ENCODE data around the gene MRPS22. TPM values are rescaled to one million over a fixed set of nuclear protein-coding genes. Genes with fewer than 3 reads are reported as not detected.

Gene MRPS22
- total and polyA plus RNA-seq, 9 of the 15 experiments (the other 6 are each of a cell fraction or from before 2014, with no cell fraction given): 148 to 397 (median 229) TPM

DNA sequence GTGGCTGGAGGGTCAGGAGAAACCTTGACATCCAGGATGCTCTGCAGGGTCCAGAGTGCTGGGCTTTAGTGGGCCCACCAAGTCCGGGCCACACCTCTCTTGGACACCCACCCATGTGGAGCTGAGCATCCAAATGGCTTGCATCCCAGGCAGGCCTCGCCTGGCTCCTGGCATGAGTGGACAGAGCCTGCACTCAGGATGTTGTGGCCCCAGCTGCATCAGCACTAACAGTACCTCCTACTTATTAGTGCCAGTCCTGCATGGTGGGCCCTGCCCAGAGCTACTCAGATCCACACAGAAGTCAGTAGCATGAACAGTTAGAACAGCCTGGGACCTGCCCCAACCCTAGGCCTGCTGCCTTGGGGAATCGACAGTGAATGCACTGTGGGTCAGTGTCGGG, 42.2 kb upstream of the MRPS22 start:
- intact Hi-C loops (cut with micrococcal nuclease) (no loop called here), in situ Hi-C loops (cut with MboI) (no loop called here)
- no peak for DNase-seq (ENCODE audit: extremely low read depth in 1 of 4, low spot score in 3 of 4)
- POLR2A ChIA-PET: interaction anchor here (1.1 to 3.7 kb wide), 3 partner anchors 9 to 23 kb away, joined by 3 to 19 read pairs (median 7); no protein-coding TSS in a partner anchor
- Histone ChIP-seq H3K9ac (ENCODE audit: insufficient read depth in 1 of 2, low read depth in 2 of 2, low read length in 2 of 2) (peak overlapping the region in 1 of 2 experiments; percentile 61; a peak in 1 of 4 replicates), H3K4me1 (replicated peaks in 1 of 2; ENCODE audit: control insufficient read depth in 2 of 2, insufficient read depth in 2 of 2, low read length in 2 of 2) (peaks cover 37 to 68% of the 10 kb centered on the region in 2 experiments), H3K9me3 (replicated peaks; ENCODE audit: control insufficient read depth, insufficient read depth, low read depth, low read length) (peaks cover 17% of the 10 kb centered on the region), H3K27ac (ENCODE audit: extremely low read depth, low read depth, low read length) (no peak overlapping the region; the same call in 2 of the 3 replicates), H2AFZ (ENCODE audit: low read depth, low read length) (peak overlapping the region; percentile 83), H3K79me2 (ENCODE audit: control insufficient read depth, insufficient read depth, low read length) (no peaks in the 10 kb centered on the region), H3K9me1 (ENCODE audit: control insufficient read depth, insufficient read depth, low read length) (no peaks in the 10 kb centered on the region), H4K20me1 (replicated peaks; ENCODE audit: control insufficient read depth, insufficient read depth, low read length) (no peaks in the 10 kb centered on the region), H3K4me2 (ENCODE audit: insufficient read depth, low read length) (no peak overlapping the region; the same call in 1 of the 2 replicates), H3K4me3 (no peak overlapping the region), H3K27me3 (ENCODE audit: control insufficient read depth in 2 of 2, insufficient read depth in 2 of 2, low read length in 2 of 2) (no peaks in the 10 kb centered on the region; a peak in 1 of 5 replicates), H3K36me3 (ENCODE audit: control insufficient read depth, insufficient read depth, low read length) (no peaks in the 10 kb centered on the region)
- WGBS (ENCODE audit: insufficient coverage, low coverage, missing lambda C conversion rate): 85% methylated on average over 4 of the region's 4 CpGs
- no TSS peak for BruUV-seq (replicated peaks)
- TF ChIP-seq PTTG1 (tag; IDR thresholded peaks at IDR 0.05; ENCODE audit: low read depth) (no peak), HNRNPLL (IDR thresholded peaks at IDR 0.05; ENCODE audit: low read depth, low read length, poor library complexity, severe bottlenecking) (no peak), NONO (IDR thresholded peaks at IDR 0.05; ENCODE audit: low read depth in 2 of 2, low read length in 1 of 2) (no peak), GABPB2 (CRISPR knock-in tag; conservative IDR thresholded peaks at IDR 0.05) (no peak), TBL1XR1 (IDR thresholded peaks at IDR 0.05; ENCODE audit: low read length in 2 of 2) (no peak), TARDBP (IDR thresholded peaks at IDR 0.05) (no peak), ATF1 (CRISPR knock-in tag; IDR thresholded peaks at IDR 0.05) (no peak), ATF1 (tag; IDR thresholded peaks at IDR 0.05) (no peak), LCOR (CRISPR knock-in tag; IDR thresholded peaks at IDR 0.05) (no peak), ZNF3 (CRISPR knock-in tag; IDR thresholded peaks at IDR 0.05) (no peak), TEAD1 (CRISPR knock-in tag; IDR thresholded peaks at IDR 0.05) (no peak), ETS2 (tag; IDR thresholded peaks at IDR 0.05; ENCODE audit: borderline replicate concordance, poor library complexity, severe bottlenecking) (no peak), NCOA4 (IDR thresholded peaks at IDR 0.05; ENCODE audit: partially characterized antibody) (no peak), ZNF780A (CRISPR knock-in tag; IDR thresholded peaks at IDR 0.05) (no peak)
- TF ChIP-seq, protein P1, sequence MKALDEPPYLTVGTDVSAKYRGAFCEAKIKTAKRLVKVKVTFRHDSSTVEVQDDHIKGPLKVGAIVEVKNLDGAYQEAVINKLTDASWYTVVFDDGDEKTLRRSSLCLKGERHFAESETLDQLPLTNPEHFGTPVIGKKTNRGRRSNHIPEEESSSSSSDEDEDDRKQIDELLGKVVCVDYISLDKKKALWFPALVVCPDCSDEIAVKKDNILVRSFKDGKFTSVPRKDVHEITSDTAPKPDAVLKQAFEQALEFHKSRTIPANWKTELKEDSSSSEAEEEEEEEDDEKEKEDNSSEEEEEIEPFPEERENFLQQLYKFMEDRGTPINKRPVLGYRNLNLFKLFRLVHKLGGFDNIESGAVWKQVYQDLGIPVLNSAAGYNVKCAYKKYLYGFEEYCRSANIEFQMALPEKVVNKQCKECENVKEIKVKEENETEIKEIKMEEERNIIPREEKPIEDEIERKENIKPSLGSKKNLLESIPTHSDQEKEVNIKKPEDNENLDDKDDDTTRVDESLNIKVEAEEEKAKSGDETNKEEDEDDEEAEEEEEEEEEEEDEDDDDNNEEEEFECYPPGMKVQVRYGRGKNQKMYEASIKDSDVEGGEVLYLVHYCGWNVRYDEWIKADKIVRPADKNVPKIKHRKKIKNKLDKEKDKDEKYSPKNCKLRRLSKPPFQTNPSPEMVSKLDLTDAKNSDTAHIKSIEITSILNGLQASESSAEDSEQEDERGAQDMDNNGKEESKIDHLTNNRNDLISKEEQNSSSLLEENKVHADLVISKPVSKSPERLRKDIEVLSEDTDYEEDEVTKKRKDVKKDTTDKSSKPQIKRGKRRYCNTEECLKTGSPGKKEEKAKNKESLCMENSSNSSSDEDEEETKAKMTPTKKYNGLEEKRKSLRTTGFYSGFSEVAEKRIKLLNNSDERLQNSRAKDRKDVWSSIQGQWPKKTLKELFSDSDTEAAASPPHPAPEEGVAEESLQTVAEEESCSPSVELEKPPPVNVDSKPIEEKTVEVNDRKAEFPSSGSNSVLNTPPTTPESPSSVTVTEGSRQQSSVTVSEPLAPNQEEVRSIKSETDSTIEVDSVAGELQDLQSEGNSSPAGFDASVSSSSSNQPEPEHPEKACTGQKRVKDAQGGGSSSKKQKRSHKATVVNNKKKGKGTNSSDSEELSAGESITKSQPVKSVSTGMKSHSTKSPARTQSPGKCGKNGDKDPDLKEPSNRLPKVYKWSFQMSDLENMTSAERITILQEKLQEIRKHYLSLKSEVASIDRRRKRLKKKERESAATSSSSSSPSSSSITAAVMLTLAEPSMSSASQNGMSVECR (CRISPR knock-in tag; IDR thresholded peaks at IDR 0.05): no peak
- TF ChIP-seq, protein P2, sequence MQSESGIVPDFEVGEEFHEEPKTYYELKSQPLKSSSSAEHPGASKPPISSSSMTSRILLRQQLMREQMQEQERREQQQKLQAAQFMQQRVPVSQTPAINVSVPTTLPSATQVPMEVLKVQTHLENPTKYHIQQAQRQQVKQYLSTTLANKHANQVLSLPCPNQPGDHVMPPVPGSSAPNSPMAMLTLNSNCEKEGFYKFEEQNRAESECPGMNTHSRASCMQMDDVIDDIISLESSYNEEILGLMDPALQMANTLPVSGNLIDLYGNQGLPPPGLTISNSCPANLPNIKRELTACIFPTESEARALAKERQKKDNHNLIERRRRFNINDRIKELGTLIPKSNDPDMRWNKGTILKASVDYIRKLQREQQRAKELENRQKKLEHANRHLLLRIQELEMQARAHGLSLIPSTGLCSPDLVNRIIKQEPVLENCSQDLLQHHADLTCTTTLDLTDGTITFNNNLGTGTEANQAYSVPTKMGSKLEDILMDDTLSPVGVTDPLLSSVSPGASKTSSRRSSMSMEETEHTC (IDR thresholded peaks at IDR 0.05): no peak
- TF ChIP-seq, protein P3, sequence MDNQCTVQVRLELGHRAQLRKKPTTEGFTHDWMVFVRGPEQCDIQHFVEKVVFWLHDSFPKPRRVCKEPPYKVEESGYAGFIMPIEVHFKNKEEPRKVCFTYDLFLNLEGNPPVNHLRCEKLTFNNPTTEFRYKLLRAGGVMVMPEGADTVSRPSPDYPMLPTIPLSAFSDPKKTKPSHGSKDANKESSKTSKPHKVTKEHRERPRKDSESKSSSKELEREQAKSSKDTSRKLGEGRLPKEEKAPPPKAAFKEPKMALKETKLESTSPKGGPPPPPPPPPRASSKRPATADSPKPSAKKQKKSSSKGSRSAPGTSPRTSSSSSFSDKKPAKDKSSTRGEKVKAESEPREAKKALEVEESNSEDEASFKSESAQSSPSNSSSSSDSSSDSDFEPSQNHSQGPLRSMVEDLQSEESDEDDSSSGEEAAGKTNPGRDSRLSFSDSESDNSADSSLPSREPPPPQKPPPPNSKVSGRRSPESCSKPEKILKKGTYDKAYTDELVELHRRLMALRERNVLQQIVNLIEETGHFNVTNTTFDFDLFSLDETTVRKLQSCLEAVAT (IDR thresholded peaks at IDR 0.05): no peak
- CTCF ChIA-PET (ENCODE audit: low intra/inter-chr PET ratio): no interaction called here
- ATAC-seq: no peak
- no peak for FAIRE-seq
